Neuron (in vitro differentiated cells): ENCODE measurements around the gene CDC27.

Experiments used
- H2AFZ ChIP-seq: one replicate; pipeline ENCODE4 v1.6.1; 2013; ENCODE audit warnings: low read depth, mild to moderate bottlenecking, inconsistent platforms, low read length, moderate library complexity
- H3K27me3 ChIP-seq: one replicate; pipeline ENCODE4 v1.6.1; 2013; ENCODE audit warnings: low read length; ENCODE audit not compliant: insufficient read depth
- H3K36me3 ChIP-seq: one replicate; pipeline ENCODE4 v1.6.1; 2013; ENCODE audit warnings: low read length; ENCODE audit not compliant: insufficient read depth
- H3K4me1 ChIP-seq: one replicate; pipeline ENCODE4 v1.6.1; 2013; ENCODE audit warnings: low read length; ENCODE audit not compliant: insufficient read depth
- H3K4me3 ChIP-seq: 2 replicates; pipeline ENCODE4 v1.5.1; 2013; ENCODE audit warnings: mild to moderate bottlenecking, low read length, moderate library complexity
- H3K9me3 ChIP-seq: one replicate; pipeline ENCODE4 v1.6.1; 2013; ENCODE audit warnings: low read length

CDC27 gene, protein sequence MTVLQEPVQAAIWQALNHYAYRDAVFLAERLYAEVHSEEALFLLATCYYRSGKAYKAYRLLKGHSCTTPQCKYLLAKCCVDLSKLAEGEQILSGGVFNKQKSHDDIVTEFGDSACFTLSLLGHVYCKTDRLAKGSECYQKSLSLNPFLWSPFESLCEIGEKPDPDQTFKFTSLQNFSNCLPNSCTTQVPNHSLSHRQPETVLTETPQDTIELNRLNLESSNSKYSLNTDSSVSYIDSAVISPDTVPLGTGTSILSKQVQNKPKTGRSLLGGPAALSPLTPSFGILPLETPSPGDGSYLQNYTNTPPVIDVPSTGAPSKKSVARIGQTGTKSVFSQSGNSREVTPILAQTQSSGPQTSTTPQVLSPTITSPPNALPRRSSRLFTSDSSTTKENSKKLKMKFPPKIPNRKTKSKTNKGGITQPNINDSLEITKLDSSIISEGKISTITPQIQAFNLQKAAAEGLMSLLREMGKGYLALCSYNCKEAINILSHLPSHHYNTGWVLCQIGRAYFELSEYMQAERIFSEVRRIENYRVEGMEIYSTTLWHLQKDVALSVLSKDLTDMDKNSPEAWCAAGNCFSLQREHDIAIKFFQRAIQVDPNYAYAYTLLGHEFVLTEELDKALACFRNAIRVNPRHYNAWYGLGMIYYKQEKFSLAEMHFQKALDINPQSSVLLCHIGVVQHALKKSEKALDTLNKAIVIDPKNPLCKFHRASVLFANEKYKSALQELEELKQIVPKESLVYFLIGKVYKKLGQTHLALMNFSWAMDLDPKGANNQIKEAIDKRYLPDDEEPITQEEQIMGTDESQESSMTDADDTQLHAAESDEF

GRCh38 chr17:47188876-47189731 is at the start of gene CDC27:
CDC27 (minus strand) TSS chr17:47189295; CDS start chr17:47189172, 123 bp downstream.
- Histone ChIP-seq H3K4me1 (peaks cover 11% of the 10 kb centered on the region), H3K36me3 (no peaks in the 10 kb centered on the region), H2AFZ (peak within 1 kb of the TSS; percentile 67), H3K4me3 (peak within 1 kb of the TSS; percentile 67), H3K9me3 (no peaks in the 10 kb centered on the region), H3K27me3 (no peaks in the 10 kb centered on the region)

DNA sequence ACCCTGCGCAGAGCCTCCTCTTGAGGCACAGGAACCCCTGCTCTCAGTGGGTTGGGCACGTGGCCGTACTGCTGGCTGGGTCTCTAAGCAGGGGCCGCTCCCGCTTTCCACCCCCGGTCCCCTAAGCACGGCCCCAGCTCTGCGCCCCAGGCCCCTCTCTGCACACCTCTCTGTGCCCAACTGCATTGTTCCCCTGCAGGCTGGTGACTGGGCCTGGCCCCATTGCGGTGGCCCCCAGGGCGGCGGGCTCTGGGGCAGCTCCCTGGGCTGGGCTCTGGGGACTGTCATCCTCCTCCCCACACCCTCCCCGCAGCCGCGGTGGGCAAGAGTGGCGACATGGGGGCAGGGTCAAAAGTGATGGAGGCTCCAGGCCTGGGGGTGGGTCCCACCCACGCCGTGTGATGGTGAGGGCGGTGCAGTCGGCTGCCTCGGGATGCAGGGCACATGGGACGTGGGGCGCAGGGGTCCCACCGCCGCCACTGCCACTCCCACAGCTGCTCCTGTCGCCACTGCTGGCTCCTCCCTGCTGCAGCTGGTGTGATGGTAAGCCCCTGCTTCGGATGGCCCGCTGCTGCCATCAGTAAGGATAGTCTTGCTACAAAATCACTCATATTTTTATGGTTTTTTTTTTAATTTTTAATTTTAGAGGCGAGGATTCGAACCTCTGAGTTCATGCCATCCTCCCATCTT is 49.4 kb upstream of the CDC27 start:
- H3K4me3 ChIP-seq = no peak overlapping the region
- H3K36me3 ChIP-seq = no peaks in the 10 kb centered on the region
- no peaks in the 10 kb centered on the region for H3K9me3 ChIP-seq

GRCh38 chr17:47237841-47238240 is 48.7 kb upstream of the CDC27 start:
- H3K4me3 ChIP-seq = no peak overlapping the region
- H3K4me1 ChIP-seq = no peaks in the 10 kb centered on the region
- H2AFZ ChIP-seq = no peak overlapping the region
- no peaks in the 10 kb centered on the region for H3K36me3 ChIP-seq
- no peaks in the 10 kb centered on the region for H3K9me3 ChIP-seq
- peaks cover 4% of the 10 kb centered on the region for H3K27me3 ChIP-seq

More for the DNA sequence above, 49.4 kb upstream of the CDC27 start:
- H3K27me3 ChIP-seq = peaks cover 4% of the 10 kb centered on the region
- no peak overlapping the region for H2AFZ ChIP-seq
- no peaks in the 10 kb centered on the region for H3K4me1 ChIP-seq

DNA sequence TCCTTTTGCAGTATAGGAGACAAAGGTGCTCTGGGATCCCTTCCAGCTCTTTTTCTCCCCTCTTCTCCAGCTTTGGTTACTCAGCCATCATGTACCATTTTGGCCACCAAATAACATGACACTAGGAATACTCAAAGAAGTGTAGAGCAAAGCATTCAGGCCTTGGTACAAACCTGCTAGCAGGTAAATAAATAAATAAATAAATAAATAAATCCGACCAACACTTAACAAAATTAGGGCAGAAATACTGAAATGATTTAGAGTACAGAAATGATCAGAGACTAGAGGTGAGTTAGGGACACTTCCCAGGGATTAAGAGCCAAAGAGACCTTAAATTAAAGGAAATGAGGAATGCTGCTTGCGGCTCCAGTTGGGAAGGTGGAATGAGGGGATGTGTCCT is 46.8 kb upstream of the CDC27 start:
- no peaks in the 10 kb centered on the region for H3K4me1 ChIP-seq
- no peak overlapping the region for H2AFZ ChIP-seq
- H3K9me3 ChIP-seq = no peaks in the 10 kb centered on the region

GRCh38 chr17:47235506-47235905 is 46.4 kb upstream of the CDC27 start:
- Histone ChIP-seq H3K9me3 (no peaks in the 10 kb centered on the region), H3K4me1 (no peaks in the 10 kb centered on the region), H3K36me3 (no peaks in the 10 kb centered on the region), H3K4me3 (no peak overlapping the region), H2AFZ (no peak overlapping the region), H3K27me3 (peaks cover 4% of the 10 kb centered on the region)

More for the DNA sequence above, 46.8 kb upstream of the CDC27 start:
- Histone ChIP-seq H3K27me3 (peaks cover 4% of the 10 kb centered on the region), H3K4me3 (no peak overlapping the region), H3K36me3 (no peaks in the 10 kb centered on the region)

- H3K27me3 ChIP-seq = peaks cover 4% of the 10 kb centered on the region
- peaks cover 3% of the 10 kb centered on the region for H3K4me1 ChIP-seq
- no peak overlapping the region for H3K4me3 ChIP-seq
- no peaks in the 10 kb centered on the region for H3K9me3 ChIP-seq
- H2AFZ ChIP-seq = no peak overlapping the region
- no peaks in the 10 kb centered on the region for H3K36me3 ChIP-seq
Measured at GRCh38 chr17:47232465-47232864, 43.4 kb upstream of the CDC27 start.

- Histone ChIP-seq H3K27me3 (peaks cover under 1% of the 10 kb centered on the region), H3K4me3 (no peak overlapping the region), H3K4me1 (peaks cover 3% of the 10 kb centered on the region), H2AFZ (no peak overlapping the region), H3K9me3 (no peaks in the 10 kb centered on the region), H3K36me3 (no peaks in the 10 kb centered on the region)
Measured at GRCh38 chr17:47231866-47232265, 42.8 kb upstream of the CDC27 start.

GRCh38 chr17:47231334-47231733 is 42.2 kb upstream of the CDC27 start:
- Histone ChIP-seq H3K27me3 (no peaks in the 10 kb centered on the region), H3K9me3 (no peaks in the 10 kb centered on the region), H2AFZ (no peak overlapping the region), H3K4me1 (peaks cover 3% of the 10 kb centered on the region), H3K4me3 (no peak overlapping the region), H3K36me3 (no peaks in the 10 kb centered on the region)

DNA sequence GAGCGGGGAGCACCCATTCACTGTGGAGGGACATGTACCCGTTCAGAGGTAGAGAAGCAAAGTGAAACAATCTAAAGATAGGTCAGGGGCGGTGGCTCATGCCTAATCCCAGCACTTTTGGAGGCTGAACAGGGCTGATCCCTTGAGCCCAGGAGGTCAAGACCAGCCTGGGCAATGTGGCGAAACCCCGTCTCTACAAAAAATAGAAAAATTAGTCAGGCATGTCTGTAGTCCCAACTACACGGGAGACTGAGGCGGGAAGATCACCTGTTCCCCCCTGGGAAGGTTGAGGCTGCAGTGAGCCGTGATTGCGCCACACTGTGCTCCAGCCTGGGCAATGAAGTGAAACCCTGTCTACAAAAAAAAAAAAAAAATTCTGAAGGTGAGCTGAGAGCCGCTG is 41.8 kb upstream of the CDC27 start:
- H3K4me1 ChIP-seq = peaks cover 3% of the 10 kb centered on the region
- no peak overlapping the region for H3K4me3 ChIP-seq
- no peaks in the 10 kb centered on the region for H3K36me3 ChIP-seq
- H3K27me3 ChIP-seq = no peaks in the 10 kb centered on the region
- H3K9me3 ChIP-seq = no peaks in the 10 kb centered on the region
- no peak overlapping the region for H2AFZ ChIP-seq

- Histone ChIP-seq H3K4me1 (peaks cover 3% of the 10 kb centered on the region), H3K27me3 (no peaks in the 10 kb centered on the region), H3K4me3 (no peak overlapping the region), H2AFZ (no peak overlapping the region), H3K9me3 (no peaks in the 10 kb centered on the region), H3K36me3 (no peaks in the 10 kb centered on the region)
Measured at GRCh38 chr17:47229535-47230443, 40.7 kb upstream of the CDC27 start.

GRCh38 chr17:47227862-47228261 is 38.8 kb upstream of the CDC27 start:
- Histone ChIP-seq H3K36me3 (no peaks in the 10 kb centered on the region), H3K4me3 (no peak overlapping the region), H2AFZ (no peak overlapping the region), H3K4me1 (peaks cover 3% of the 10 kb centered on the region), H3K9me3 (no peaks in the 10 kb centered on the region), H3K27me3 (no peaks in the 10 kb centered on the region)
